Measurements from ENCODE around the gene VPS51.

The VPS51 gene

DNA sequence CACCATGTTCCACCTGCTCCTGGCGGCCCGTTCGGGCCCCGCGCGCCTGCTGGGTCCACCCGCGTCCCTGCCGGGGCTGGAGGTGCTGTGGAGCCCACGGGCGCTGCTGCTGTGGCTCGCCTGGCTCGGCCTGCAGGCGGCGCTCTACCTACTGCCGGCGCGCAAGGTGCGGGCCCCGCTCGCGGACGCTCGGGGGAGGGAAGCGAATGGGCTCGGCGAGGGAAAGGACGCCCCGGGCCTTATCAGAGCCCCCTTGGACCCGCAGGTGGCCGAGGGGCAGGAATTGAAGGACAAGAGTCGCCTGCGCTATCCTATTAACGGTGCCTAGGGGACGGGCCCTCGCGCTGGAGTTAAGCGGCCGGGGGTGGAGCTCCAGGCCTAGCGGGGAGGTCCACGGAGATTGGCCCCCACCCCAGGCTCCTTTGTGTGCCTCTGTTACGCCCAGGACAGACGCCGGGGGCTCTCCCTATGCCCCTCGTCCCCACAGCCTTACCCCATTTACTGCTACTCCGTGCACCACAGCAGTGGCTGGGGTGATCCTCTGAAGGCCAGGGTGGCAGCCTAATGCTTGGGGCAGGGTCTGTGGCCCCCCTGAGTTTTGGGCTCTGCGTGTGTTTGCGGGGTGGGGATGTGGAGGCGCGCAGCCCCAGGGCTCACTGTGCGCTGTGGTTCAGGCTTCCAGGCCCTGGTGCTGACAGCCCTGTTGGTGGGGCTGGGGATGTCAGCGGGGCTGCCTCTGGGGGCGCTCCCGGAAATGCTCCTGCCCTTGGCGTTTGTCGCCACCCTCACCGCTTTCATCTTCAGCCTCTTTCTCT, 16.7 kb downstream of the VPS51 start:
- TF ChIP-seq TAF1 (IDR thresholded peaks at IDR 0.05; ENCODE audit: borderline replicate concordance, insufficient read depth, low read length) (no peak), POLR2AphosphoS5 (IDR thresholded peaks at IDR 0.05; ENCODE audit: low read depth, low read length) (0 out of 2 replicates have a peak, but pooled peaks have one; percentile 41)

DNA sequence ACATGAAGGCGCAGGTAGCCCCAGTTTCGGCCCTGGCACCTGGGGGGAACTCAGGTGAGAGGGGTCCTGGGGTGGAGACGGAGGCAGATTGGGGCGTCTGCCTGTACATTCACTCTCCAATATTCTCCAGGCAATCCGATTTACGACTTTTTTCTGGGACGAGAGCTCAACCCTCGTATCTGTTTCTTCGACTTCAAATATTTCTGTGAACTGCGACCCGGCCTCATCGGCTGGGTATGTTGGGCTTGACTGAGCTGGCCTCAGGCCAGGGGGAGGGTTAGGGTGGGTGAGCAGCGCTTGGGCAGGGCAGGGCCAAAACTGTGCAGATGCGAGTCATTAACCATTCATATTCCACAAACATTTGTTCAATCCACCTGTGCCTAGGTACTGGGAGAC, 17.3 kb downstream of the VPS51 start:
- no peak for TF ChIP-seq SIN3A (IDR thresholded peaks at IDR 0.05; ENCODE audit: borderline replicate concordance, insufficient read depth, low read length)
- TF ChIP-seq, protein P1, sequence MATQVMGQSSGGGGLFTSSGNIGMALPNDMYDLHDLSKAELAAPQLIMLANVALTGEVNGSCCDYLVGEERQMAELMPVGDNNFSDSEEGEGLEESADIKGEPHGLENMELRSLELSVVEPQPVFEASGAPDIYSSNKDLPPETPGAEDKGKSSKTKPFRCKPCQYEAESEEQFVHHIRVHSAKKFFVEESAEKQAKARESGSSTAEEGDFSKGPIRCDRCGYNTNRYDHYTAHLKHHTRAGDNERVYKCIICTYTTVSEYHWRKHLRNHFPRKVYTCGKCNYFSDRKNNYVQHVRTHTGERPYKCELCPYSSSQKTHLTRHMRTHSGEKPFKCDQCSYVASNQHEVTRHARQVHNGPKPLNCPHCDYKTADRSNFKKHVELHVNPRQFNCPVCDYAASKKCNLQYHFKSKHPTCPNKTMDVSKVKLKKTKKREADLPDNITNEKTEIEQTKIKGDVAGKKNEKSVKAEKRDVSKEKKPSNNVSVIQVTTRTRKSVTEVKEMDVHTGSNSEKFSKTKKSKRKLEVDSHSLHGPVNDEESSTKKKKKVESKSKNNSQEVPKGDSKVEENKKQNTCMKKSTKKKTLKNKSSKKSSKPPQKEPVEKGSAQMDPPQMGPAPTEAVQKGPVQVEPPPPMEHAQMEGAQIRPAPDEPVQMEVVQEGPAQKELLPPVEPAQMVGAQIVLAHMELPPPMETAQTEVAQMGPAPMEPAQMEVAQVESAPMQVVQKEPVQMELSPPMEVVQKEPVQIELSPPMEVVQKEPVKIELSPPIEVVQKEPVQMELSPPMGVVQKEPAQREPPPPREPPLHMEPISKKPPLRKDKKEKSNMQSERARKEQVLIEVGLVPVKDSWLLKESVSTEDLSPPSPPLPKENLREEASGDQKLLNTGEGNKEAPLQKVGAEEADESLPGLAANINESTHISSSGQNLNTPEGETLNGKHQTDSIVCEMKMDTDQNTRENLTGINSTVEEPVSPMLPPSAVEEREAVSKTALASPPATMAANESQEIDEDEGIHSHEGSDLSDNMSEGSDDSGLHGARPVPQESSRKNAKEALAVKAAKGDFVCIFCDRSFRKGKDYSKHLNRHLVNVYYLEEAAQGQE (IDR thresholded peaks at IDR 0.05; ENCODE audit: insufficient read depth in 1 of 2, low read depth in 2 of 2, low read length in 2 of 2), result no peak

DNA sequence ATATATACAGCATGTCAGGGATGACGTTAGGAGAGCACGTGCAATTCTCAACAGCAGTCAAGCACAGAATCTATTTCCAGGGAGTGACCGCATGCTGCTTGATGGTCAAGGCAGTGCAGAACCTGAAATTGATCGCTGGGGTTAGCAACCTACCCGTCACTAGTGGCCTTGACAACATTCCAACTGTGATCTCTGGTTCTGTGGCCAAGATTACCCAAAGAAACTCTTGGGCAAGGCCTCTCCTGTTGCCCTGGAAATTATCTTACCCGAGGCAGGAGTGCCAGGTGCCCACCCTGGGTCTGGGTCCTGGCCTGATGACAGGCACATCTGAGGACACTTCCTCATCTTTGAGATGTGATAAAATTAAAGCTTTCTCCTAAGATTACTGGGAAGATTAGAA, 17.8 kb downstream of the VPS51 start:
- TF ChIP-seq TAF1 (IDR thresholded peaks at IDR 0.05; ENCODE audit: borderline replicate concordance, insufficient read depth, low read length), result no peak
- TF ChIP-seq FOXP2 (optimal IDR thresholded peaks at IDR 0.05; ENCODE audit: borderline replicate concordance, extremely low read depth, extremely low read length, insufficient read depth), result no peak
- no peak for TF ChIP-seq POLR2AphosphoS5 (IDR thresholded peaks at IDR 0.05; ENCODE audit: low read depth, low read length)
- no peak for TF ChIP-seq SIN3A (IDR thresholded peaks at IDR 0.05; ENCODE audit: borderline replicate concordance, insufficient read depth, low read length)
- TF ChIP-seq, protein P1 (IDR thresholded peaks at IDR 0.05; ENCODE audit: insufficient read depth in 1 of 2, low read depth in 2 of 2, low read length in 2 of 2), result no peak

DNA sequence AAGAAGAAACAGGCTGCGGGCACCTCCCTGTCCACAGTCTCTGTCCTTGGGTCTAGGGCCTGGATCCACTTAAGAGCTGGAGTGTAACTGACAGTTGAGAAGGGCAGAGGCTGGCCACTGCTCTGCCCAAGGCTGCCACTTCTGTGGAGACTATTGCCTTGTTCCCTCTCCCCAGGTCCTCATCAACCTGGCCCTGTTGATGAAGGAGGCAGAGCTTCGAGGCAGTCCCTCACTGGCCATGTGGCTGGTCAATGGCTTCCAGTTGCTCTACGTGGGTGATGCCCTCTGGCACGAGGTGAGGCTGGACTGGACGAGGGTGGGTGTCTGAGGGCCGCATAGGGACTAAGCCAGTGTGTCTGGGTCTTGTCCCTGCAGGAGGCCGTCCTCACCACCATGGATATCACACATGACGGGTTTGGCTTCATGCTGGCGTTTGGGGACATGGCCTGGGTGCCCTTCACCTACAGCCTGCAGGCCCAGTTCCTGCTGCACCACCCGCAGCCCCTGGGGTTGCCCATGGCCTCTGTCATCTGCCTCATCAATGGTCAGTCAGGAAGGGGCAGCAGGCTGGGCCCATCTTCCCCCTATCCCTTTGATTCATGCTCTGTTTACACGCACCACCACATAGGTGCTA, 18.6 kb downstream of the VPS51 start:
- TF ChIP-seq, protein P1 (IDR thresholded peaks at IDR 0.05; ENCODE audit: insufficient read depth in 1 of 2, low read depth in 2 of 2, low read length in 2 of 2), result no peak
- no peak for TF ChIP-seq POLR2AphosphoS5 (IDR thresholded peaks at IDR 0.05; ENCODE audit: low read depth, low read length)
- no peak for TF ChIP-seq TAF1 (IDR thresholded peaks at IDR 0.05; ENCODE audit: borderline replicate concordance, insufficient read depth, low read length)
- TF ChIP-seq SIN3A (IDR thresholded peaks at IDR 0.05; ENCODE audit: borderline replicate concordance, insufficient read depth, low read length), result no peak

DNA sequence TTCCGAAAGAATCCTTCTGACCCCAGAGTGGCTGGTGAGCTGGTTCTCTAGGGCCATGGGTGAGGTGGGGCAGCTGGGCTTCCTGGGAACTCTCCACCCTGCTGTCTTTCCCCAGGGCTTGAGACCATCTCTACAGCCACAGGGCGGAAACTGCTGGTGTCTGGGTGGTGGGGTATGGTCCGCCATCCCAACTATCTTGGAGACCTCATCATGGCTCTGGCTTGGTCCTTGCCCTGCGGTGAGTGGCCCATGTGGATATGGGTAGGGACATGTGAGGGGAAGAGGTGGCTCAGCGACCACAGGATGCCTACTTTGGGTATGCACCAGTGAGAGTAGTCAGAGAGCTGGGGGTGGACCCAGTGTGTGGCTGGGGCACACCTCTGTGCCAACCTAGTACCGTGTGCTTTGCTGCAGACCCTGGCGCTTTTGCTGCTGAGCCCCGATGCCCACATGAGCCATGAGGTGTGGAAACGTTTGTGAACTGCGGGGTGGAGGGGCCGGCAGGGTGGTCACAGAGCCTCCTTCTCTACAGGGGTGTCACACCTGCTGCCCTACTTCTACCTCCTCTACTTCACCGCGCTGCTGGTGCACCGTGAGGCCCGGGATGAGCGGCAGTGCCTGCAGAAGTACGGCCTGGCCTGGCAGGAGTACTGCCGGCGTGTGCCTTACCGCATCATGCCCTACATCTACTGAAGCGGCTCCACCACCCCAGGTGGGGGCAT, 19.5 kb downstream of the VPS51 start:
- TF ChIP-seq, protein P1 (IDR thresholded peaks at IDR 0.05; ENCODE audit: insufficient read depth in 1 of 2, low read depth in 2 of 2, low read length in 2 of 2), result no peak
- no peak for TF ChIP-seq SIN3A (IDR thresholded peaks at IDR 0.05; ENCODE audit: borderline replicate concordance, insufficient read depth, low read length)
- no peak for TF ChIP-seq FOXP2 (optimal IDR thresholded peaks at IDR 0.05; ENCODE audit: borderline replicate concordance, extremely low read depth, extremely low read length, insufficient read depth)
- TF ChIP-seq POLR2AphosphoS5 (IDR thresholded peaks at IDR 0.05; ENCODE audit: low read depth, low read length), result no peak; the same call in 1 of the 2 replicates
